Endothelial cell of umbilical vein (primary cell): ENCODE results near the gene ARHGAP31.

Experiments
- EZH2 ChIP-seq: IDR thresholded peaks from 2 replicates; pipeline ENCODE4 v1.6.1; 2012; ENCODE audit warnings: borderline replicate concordance, low read depth, mild to moderate bottlenecking, moderate library complexity, low read length, inconsistent platforms; ENCODE audit not compliant: severe bottlenecking
- GATA2 ChIP-seq: IDR thresholded peaks from 2 replicates; pipeline ENCODE4 v1.7.0; 2011; ENCODE audit warnings: low read depth, mild to moderate bottlenecking, moderate library complexity, mixed read lengths, low read length; ENCODE audit not compliant: insufficient read length, insufficient read depth
- JUN ChIP-seq: IDR thresholded peaks from 2 replicates; pipeline ENCODE4 v1.6.1; 2011; ENCODE audit warnings: borderline replicate concordance, low read depth; ENCODE audit not compliant: insufficient read length, insufficient read depth
- MYC ChIP-seq: IDR thresholded peaks from one replicate; pipeline ENCODE4 v1.6.1; 2011; ENCODE audit warnings: mild to moderate bottlenecking, low read depth, low read length
- POLR2A ChIP-seq: IDR thresholded peaks from 2 replicates; pipeline ENCODE4 v1.6.1; 2012; ENCODE audit warnings: low read depth, mild to moderate bottlenecking, control low read depth, low read length
- POLR2AphosphoS5 ChIP-seq: IDR thresholded peaks from 2 replicates; pipeline ENCODE4 v1.6.1; 2012; ENCODE audit warnings: low read depth, mild to moderate bottlenecking, control low read depth, low read length, moderate library complexity; ENCODE audit not compliant: insufficient read depth
- TF ChIP-seq, protein P1 (sequence below), 2 donors: IDR thresholded peaks; 1 replicate in 1 of 2; 2 replicates in 1 of 2; pipeline ENCODE4 v1.5.1; 2011; ENCODE audit warnings: low read length in 2 of 2, mild to moderate bottlenecking in 2 of 2, moderate library complexity in 2 of 2, control low read depth in 1 of 2, inconsistent platforms in 1 of 2, low read depth in 1 of 2; ENCODE audit not compliant: insufficient read depth in 1 of 2; ENCODE audit errors: extremely low read depth in 1 of 2
- TF ChIP-seq, protein P2 (sequence below): IDR thresholded peaks from 2 replicates; pipeline ENCODE4 v1.6.1; 2011; ENCODE audit not compliant: insufficient read depth, insufficient read length

DNA sequence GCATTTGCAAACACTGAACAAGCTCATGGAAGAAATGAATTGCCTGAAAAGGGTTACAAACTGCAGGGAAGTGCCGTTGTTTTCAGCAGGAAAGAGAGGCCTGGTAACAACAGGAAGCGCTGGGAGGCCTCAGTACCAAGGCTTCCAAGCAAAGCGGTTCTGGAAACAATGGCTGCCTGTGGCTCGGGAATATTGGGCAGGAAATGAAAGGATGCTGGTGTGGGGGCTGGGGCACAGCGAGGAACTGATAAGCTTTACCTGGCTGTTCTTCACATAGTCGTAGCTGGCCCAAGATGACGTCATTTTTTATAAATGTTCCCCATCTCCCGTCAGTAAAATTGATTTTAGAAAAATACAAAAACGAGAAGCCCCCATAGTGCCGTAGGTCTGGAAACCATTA is 55.9 kb downstream of the ARHGAP31 start:
- TF ChIP-seq, protein P1, sequence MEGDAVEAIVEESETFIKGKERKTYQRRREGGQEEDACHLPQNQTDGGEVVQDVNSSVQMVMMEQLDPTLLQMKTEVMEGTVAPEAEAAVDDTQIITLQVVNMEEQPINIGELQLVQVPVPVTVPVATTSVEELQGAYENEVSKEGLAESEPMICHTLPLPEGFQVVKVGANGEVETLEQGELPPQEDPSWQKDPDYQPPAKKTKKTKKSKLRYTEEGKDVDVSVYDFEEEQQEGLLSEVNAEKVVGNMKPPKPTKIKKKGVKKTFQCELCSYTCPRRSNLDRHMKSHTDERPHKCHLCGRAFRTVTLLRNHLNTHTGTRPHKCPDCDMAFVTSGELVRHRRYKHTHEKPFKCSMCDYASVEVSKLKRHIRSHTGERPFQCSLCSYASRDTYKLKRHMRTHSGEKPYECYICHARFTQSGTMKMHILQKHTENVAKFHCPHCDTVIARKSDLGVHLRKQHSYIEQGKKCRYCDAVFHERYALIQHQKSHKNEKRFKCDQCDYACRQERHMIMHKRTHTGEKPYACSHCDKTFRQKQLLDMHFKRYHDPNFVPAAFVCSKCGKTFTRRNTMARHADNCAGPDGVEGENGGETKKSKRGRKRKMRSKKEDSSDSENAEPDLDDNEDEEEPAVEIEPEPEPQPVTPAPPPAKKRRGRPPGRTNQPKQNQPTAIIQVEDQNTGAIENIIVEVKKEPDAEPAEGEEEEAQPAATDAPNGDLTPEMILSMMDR (IDR thresholded peaks at IDR 0.05; ENCODE audit: extremely low read depth in 1 of 2, insufficient read depth in 1 of 2, low read depth in 1 of 2, low read length in 2 of 2): no peak
- no peak for TF ChIP-seq EZH2
- TF ChIP-seq POLR2AphosphoS5: peak; percentile 72
- TF ChIP-seq, protein P2, sequence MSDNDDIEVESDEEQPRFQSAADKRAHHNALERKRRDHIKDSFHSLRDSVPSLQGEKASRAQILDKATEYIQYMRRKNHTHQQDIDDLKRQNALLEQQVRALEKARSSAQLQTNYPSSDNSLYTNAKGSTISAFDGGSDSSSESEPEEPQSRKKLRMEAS: no peak
- TF ChIP-seq POLR2A: no peak
- no peak for TF ChIP-seq MYC
- peak; percentile 82 for TF ChIP-seq JUN
- peak; percentile 83 for TF ChIP-seq GATA2
